Globus pallidus (tissue), 1 donor: ENCODE data around the gene PRKAR2B.
"Not testable (repeated sequence)": the region's sequence is repeated elsewhere in the genome, so short reads cannot be mapped to it uniquely, and the experiment has no call there.

Source experiments
- DNase-seq: peaks from one replicate; pipeline ENCODE4 v3.0.0-alpha.2; 2015; ENCODE audit warnings: low spot score

The PRKAR2B gene

DNA sequence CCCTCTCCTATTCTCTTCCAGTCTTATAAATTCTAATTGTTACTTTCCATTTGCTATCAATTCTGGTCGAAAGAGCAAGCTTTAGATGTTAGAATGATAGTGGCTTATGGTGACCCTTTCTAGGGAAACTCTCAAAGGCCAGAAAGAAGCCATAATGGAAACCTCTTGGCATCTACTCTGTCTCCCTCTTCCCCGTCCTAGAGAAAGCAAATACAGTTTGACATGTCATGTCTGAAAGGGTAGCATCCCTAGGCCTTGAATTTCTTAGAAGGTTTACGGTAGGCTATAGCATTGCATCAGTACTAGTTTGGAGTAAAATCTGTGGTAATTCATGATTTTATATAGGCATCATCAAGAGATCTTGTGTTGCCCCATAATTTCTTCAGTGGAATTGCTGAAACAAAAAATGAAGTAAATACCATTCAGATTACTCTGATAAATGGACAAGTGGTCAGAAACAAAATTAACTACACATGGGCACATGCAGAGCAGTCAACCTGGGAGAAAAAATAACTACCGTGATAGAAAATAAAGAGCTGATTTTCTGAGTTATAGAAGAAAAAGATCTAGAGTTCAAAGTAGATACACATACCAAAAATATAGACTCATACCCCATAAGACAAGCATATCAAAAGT is 4.4 kb downstream of the PRKAR2B start:
- no peak for DNase-seq

DNA sequence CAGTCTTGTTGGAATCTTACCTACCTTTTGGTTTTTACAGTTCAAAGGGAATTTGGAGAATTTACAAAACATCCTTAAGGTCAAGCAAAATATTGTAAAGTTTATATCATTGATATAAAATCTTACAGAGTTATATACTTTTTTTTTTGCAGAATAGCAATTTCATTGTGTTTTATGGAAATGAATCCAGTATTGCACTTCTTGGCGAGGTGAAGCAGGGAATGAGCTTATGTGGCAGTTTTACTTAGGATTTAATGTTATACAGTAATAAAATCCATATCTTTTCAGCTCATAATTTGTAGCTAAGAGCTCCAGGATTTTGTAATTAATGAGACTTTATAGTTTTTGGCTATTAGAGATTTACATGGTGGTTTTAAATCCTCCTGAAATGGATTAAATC is 5.0 kb downstream of the PRKAR2B start:
- DNase-seq, result no peak

DNA sequence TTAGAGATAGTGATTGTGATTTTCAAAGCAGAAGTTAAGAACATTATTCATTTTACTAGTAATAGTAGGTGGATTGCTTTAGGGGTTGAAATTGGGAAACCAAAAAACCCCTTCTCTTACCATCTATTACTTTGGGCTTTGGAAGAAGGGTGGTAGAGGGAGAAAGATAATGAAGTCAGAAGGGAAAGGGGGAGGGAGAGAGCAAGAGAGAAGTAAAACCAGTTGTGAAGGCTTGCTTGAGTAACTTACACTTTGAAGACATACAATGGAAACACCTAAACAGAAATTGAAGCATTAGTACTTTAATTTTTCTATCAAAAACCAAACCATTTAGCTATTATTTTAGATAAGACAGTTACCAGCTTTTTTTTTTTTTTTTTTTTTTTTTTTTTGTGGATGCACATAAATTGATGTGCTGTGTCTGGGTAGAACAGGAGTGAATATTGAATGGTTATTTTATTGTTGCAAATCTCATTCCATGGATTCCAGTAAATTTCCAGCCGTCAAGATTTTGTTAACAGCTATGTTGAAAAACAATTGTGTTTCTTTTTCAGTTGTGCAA is 5.5 kb downstream of the PRKAR2B start:
- DNase-seq, result no peak

DNA sequence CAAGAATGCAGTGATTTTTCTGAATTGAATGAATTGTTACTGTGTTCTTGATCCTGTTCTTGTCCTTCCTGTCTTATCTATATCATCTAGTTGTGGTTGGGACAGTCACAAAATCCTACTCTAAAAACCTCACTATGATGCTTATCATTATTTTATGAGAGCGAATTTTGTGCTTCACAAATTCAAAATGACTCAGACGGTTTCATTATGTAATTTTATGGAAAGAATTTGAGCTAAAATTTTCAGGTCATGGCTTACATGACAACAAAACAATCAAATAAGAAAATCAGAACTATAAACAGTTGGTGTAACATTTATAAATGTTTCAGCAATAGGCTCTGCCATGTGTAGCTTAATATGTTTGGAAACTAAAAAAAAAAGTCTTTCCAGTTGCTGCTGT is 6.9 kb downstream of the PRKAR2B start:
- DNase-seq, result no peak

DNA sequence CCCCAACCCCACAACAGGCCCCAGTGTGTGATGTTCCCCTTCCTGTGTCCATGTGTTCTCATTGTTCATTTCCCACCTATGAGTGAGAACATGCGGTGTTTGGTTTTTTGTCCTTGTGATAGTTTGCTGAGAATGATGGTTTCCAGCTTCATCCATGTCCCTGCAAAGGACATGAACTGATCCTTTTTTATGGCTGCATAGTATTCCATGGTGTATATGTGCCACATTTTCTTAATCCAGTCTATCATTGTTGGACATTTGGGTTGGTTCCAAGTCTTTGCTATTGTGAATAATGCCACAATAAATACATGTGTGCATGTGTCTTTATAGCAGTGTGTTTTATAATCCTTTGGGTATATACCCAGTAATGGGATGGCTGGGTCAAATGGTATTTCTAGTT is 10.5 kb downstream of the PRKAR2B start:
- DNase-seq, result not testable (repeated sequence)

DNA sequence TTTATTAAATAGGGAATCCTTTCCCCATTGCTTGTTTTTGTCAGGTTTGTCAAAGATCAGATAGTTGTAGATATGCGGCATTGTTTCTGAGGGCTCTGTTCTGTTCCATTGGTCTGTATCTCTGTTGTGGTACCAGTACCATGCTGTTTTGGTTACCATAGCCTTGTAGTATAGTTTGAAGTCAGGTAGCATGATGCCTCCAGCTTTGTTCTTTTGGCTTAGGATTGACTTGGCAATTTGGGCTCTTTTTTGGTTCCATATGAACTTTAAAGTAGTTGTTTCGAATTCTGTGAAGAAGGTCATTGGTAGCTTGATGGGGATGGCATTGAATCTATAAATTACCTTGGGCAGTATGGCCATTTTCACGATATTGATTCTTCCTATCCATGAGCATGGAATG is 11.6 kb downstream of the PRKAR2B start:
- not testable (repeated sequence) for DNase-seq

DNA sequence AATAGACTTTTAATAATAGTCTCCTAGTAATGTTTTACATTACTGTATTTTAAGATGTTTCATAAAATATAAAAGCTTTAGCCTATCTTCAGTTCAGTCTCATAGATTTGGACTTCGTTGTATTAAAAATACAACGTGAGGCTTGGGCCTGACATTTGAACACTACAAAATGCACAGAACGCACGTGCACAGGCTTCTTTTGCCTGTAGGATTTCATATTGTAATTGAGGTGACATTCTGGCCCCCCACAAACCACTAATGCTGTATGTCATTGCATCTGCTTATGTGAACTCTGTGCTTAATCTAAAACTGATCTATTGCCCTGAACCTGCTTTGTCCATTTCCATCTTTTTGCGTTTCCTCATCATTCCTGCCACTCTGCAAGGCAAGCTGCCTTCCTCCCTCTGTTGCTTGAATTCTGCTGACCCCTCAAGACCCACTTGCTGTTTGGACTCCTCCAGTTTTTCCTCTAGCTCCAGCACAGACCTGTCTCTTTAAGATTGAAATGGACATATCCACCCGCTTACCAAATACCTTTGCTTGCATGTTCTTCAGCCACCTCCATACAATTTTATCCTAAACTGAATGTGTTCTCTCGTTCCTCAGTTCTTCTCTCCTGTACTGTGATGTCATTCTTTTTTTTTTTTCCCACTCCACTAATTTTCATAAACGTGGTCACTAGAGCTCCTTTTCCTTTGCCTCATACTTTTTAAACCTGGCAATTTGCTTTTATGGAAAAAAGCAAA is 12.4 kb downstream of the PRKAR2B start:
- no peak for DNase-seq

DNA sequence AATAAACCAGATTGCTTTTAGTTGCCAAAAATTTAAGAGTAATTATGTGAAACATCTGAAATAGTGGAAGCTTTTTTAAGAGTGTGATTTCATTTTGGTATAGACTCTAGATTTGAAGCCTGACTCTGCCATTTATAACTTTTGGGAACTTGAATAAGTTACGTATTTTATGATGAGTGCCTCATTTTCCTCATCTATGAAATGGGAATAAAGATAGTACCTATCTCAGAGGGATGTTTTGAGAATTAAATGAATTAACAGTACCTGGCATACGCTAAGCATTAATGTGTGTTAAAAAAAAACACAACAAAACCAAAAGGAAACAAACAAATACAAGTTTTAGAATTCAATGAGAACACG is 12.9 kb downstream of the PRKAR2B start:
- DNase-seq, result no peak

DNA sequence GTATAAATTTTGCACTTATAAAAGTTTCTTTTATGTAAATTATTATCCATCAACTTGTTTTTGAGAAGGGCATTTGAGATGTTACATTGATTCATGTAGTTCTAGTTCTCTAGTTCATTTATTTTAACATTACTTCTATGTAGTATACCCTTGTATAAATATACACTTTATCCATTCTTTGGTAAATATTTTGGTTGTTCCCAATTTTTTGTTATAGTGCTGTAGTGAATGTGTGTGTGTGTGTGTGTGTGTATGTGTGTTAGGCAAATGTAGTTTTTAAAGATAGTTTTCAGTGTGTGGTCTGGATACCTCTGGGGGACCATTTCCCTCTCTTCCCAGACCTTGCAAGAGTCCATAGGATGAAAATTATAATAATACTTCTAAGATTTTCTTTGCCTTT is 15.0 kb downstream of the PRKAR2B start:
- no peak for DNase-seq

DNA sequence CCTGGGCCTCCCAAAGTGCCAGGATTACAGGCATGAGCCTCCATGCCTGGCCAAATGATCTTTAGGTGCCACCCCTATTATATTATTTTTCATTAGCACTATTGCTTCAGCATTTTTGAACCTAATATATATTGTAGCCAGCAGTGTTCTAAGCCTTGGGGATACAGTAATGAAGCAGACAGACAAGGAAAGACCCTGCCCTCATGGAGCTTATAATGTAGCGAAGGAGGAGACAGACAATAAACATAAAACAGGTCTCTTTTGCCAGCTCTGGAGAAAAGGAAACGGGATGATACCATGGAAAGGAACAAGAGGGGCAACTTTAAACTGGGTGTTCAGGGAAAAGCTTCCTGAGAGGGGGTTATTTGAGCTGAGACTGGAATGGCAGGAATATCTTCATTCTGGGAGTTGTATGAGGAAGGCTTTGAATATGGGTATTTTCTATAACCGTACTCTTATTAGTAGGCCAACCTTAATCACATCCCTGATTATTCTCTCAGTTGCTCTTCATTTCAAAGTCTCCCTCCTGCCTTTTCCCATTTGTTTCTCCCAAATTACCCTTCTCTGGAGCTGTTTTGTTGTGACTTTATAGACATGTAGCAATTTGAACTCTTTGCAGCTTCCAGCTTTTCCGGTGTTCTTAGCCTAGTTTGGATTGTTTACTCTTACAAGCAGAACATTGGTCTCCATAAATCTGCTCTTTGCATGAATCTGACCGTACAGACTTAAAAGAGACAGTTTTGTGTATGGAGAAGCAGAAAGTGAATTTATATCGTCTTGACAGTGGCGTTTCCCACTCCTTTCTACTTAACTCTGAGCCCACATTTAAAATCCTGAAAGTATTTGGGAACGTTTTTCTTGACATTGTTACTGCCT is 19.0 kb downstream of the PRKAR2B start:
- no peak for DNase-seq

DNA sequence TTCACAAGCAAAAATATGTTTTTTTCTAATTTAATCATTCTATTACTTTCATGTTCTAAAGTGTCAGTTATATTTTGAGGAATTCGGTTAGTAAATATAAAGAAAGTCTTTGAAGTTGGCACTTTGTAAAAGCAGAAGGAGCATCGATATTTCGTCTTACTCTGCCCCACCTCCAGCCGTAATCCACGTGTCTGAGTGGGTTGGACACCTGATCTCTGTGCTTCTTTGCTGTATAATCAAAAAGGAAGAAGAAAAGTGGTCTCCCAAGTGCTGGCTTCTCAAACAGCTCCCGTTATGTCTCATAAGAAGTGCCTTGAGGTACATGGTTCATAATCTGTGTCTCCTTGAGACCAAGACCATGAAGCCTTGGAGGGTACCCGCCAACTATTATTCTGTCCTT is 19.8 kb downstream of the PRKAR2B start:
- DNase-seq, result no peak

DNA sequence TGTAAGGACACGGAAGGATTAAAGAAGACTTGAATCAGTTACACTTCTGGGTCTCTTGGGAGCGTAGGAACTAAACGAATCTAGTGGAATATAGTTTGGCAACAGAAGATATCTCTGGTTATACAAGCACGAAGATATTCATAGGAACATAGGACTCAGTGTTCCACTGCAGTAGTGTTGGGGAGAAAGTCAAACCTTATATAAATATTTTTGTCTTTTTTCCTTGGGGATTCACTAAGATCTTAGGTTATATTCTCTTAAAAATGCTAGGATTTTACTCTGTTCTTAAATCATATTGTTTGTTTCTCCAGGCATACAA is 21.4 kb downstream of the PRKAR2B start:
- DNase-seq, result no peak

DNA sequence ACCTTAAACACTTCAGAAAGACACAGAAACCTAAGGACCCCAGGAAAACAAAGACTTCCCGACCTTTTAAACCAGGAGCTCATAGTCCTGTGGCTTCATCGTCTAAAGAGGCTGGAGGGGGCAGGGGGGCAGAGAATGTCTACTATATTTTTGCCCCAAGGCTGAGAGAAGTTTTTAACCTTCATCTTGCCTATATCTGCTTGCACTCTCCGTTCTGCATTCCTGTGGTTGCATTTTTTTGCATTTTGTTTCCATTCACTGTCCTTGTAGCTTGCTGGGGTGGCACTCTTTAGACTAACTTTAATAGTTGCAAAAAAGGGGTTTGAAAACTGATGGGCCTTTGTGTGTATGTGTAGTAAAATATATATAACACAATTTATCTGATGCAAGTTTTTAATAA is 23.7 kb downstream of the PRKAR2B start:
- DNase-seq, result no peak

DNA sequence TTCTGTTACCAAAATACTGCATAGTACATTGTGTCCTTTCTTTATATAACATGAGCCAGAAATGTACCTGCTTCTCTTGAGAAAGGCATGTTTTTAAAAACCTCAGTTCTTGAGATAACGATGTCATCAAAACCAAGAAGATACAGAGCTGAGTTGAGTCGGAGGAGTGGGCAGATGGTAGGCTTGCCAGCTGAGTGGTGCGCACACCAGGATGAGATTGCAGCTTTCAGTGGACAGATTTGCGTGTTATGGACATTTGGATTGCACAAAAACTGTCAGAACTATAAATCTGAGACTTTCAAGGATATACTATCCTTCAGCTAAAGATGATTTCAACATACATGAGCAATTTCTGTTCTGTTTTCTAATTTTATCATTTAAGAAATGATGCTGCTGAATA is 25.0 kb downstream of the PRKAR2B start:
- no peak for DNase-seq

DNA sequence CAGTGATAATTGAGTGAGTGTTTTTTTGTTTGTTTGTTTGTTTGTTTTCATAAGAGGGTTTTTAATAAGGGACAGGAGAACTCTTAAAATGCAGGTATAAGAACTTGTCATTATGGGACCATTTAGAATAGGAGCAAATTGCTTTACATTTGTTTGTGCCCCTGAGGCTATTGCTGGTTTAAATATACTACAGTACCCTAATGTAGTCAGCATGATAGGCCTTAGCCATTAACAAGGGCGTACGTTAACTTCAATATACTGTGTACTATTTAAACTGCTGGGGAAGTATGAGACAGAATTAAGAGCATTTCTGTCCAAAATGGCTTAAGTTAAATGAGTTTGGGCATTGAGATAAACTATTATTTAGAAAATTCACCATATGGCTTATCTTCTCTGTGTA is 26.2 kb downstream of the PRKAR2B start:
- no peak for DNase-seq

DNA sequence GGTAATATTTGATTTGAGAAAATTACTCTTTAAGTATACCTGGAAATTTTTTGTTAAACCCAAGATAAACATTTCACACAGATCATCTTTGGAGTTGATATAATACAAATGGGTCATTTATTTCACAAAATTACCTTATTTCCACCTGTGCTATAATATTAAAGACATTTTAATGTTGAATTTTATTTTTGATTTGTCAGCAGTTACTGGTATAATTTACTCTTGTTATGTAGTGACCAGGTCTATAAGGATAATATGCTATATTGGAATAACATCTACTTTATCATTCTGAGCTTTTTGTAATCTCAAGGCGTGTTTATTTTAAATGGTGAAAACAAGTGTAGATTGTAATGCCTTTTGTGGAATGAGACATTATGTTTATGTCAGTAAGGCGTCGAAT is 26.6 kb downstream of the PRKAR2B start:
- DNase-seq, result no peak

DNA sequence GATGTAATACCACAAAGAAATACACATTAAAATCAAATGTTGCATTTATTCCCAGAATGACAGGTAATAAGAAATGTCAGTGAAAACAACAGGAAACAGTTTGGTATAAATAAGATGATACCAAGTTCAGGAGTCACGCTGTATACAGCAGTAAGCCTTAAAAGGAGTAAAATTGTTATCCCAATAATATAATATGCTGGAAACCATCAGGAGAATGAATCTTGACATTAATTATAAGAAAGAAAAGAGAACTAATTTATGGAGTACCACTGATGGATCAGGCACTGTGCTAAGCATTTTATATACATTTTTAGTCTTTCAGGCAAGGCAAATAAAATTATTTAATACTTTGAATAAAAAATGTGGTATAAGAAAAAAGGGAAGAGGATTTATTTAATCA is 27.6 kb downstream of the PRKAR2B start:
- DNase-seq, result no peak

DNA sequence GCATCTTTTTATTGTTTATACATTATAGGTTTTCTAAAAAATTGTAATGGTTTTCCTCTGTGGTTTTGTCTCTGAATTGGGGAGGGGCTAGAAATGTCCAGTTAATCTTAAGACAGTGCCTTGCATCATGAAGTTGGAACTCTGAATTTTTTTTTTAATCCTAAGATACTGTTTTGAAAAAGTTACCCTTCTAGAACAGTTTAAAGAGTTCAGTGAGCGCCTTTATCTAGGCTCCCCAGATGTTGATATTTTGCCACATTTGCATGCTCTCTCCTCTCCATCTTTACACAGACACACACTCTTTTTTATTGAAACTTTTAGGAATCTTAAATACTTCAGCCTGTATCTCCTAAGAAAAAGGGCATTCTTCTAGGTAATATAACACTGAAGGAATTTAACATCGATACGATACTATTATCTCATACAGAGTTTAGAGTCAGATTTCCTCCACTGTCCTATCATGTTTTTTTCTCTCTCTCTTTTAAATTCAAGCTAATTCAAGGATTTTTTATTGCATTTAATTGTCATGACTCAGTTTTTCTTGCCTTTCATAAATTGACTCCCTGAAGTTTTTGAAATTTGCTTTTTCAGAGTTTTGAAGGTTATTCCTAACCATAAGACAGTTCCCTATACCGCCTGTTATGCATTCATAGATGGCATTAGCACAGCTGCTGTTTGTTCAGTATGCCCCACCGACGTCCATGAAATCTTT is 31.5 kb downstream of the PRKAR2B start:
- no peak for DNase-seq

DNA sequence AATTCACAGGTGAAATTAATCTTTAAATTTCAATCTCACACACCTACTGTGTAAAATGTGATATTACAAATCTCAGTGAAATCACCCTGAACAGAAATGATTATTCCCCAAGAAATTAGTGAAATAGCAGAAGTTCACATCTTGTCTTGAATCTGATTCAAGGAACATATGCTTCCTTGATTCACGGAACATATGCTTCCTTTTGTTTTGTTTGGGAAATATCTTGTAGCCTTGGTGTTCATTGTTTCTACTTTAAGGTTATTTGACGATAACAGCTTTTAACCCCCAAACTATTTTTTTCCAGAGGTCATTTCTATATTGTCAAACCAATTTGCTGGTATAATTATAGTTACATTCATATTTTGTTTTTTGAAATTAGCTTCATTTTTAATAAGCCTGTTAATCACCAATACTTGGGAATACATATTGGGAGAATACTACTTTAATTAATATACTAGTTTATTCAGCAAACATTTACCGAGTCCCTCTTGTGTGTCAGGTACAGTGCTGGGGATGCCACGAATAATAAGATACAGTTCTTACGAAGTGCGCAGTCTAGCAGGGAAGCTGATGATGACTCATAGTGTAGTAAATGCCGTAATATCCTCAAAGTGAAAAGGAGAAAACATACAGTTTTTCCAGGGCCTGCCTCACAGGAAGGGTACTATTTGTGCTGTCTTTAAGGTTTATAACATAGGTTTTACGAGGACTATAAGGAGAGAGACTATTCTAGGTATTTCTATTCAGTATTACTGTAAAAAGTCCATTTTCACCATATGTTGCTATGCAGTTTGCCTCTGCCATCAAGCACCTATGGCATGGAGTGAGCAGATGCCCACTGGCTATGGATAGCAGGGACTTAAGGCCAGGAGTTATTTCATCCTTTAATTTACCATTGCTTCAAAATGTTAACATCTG is 32.5 kb downstream of the PRKAR2B start:
- DNase-seq, result no peak

DNA sequence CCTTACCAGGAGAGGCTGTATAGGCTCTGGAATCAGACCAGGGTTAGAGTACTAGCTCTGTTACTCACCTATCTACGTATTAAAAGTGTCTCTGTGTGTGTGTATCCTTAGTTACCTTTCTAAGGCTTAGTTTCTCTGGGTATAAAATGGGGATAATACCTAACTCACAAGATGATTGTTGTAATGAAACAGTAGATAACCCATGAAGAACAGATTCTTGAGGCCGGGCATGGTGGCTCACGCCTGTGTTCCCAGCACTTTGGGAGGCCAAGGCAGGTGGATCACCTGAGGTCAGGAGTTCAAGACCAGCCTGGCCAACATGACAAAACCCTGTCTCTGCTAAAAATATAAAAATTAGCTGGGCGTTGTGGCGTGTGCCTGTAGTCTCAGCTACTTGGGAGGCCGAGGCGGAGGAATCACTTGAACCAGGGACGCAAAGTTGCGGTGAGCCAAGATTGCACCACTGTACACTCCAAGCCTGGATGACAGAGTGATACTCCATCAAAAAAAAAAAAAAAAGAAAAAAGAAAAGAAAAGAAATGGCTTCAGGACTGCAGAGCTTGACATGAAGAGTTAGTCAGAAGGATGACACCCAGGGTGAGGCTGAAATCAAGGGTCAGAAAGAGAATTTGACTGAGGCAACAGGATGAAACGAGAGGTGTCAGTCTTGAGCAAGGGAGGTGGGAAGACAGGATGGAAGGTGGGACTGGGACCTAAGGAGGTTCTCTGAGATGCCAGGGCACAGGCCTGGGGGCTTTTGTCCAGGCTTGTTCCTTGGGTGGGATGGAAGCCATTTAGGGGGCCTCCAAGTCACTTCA is 33.4 kb downstream of the PRKAR2B start:
- DNase-seq, result no peak
